ENCODE results near the gene CLCF1. TPM values are rescaled to one million over a fixed set of nuclear protein-coding genes. Genes with fewer than 3 reads are reported as not detected.
A peak's percentile ranks its signal among the peaks of the same experiment; 100 is the strongest.

Gene CLCF1
- total RNA-seq, 1 experiment from 2014 or later, result 2.1 TPM

GRCh38 chr11:67353317-67354074 is 19.9 kb downstream of the CLCF1 start, which contains the start of gene POLD4:
TSS of gene POLD4 (minus strand) at chr11:67353546. CDS start at chr11:67353399, 147 bp downstream.
- WGBS (ENCODE audit: extremely low coverage, insufficient read length, low lambda C conversion rate), result no CpG with 5 or more reads among the region's 37 CpGs
- Histone ChIP-seq H3K79me2 (ENCODE audit: insufficient read depth, low read length) (no peaks in the 10 kb centered on the region), H3K18ac (ENCODE audit: insufficient read length, low read depth, low read length) (peak within 1 kb of the TSS; percentile 77), H2AK5ac (ENCODE audit: insufficient read length, low read length) (no peak within 1 kb of the TSS), H3K27me3 (ENCODE audit: insufficient read depth, low read length) (no peaks in the 10 kb centered on the region), H3K14ac (ENCODE audit: insufficient read depth, low read length) (peak within 1 kb of the TSS; percentile 93), H2BK12ac (ENCODE audit: insufficient read length, low read depth, low read length) (peak within 1 kb of the TSS; percentile 31), H2BK120ac (ENCODE audit: low read depth, low read length, poor library complexity, severe bottlenecking) (no peak within 1 kb of the TSS), H3K79me1 (ENCODE audit: insufficient read depth, low read depth, low read length, poor library complexity, severe bottlenecking) (no peaks in the 10 kb centered on the region), H4K8ac (replicated peaks; ENCODE audit: insufficient read length, low read depth, low read length) (no peak within 1 kb of the TSS), H3K56ac (ENCODE audit: insufficient read length, low read depth, low read length) (no peak within 1 kb of the TSS), H3K4ac (ENCODE audit: low read depth, low read length) (no peak within 1 kb of the TSS), H2BK20ac (ENCODE audit: low read depth, low read length, poor library complexity, severe bottlenecking) (no peak within 1 kb of the TSS), H3K9me3 (ENCODE audit: control insufficient read depth, low read depth, low read length) (no peaks in the 10 kb centered on the region), H3K27ac (ENCODE audit: insufficient read length, low read depth, low read length) (no peak within 1 kb of the TSS), H4K5ac (ENCODE audit: insufficient read length, low read depth, low read length) (no peak within 1 kb of the TSS), H3K4me2 (ENCODE audit: insufficient read depth, insufficient read length, low read length) (peak within 1 kb of the TSS; percentile 76), H4K20me1 (ENCODE audit: control insufficient read depth, insufficient read depth, insufficient read length) (no peaks in the 10 kb centered on the region), H3K9ac (ENCODE audit: extremely low read depth, insufficient read length, low read length) (peak within 1 kb of the TSS; percentile 25), H2AFZ (ENCODE audit: low read length) (no peak within 1 kb of the TSS), H3K23me2 (ENCODE audit: insufficient read length, low read depth, low read length, poor library complexity, severe bottlenecking) (peaks cover 14% of the 10 kb centered on the region), H2BK15ac (ENCODE audit: low read depth, low read length) (0 out of 2 replicates have a peak within 1 kb of the TSS, but pooled peaks have one; percentile 81), H3K4me1 (ENCODE audit: insufficient read depth, low read length) (no peaks in the 10 kb centered on the region), H3K23ac (ENCODE audit: insufficient read length, low read depth, low read length) (no peak within 1 kb of the TSS), H4K91ac (ENCODE audit: insufficient read length, low read depth, low read length) (no peak within 1 kb of the TSS), H2BK5ac (ENCODE audit: insufficient read length, low read length) (peak within 1 kb of the TSS; percentile 50), H3T11ph (ENCODE audit: low read length) (no peak within 1 kb of the TSS)
- Mint-ChIP-seq H3K27me3 (ENCODE audit: low read depth) (peaks cover 10% of the 10 kb centered on the region), H3K4me1 (peaks cover 40 to 51% of the 10 kb centered on the region in 2 experiments), H3K27ac (peak within 1 kb of the TSS; percentile 93 to 99 (median 96)), H3K4me3 (peak within 1 kb of the TSS; percentile 90 to 92), H3K36me3 (ENCODE audit: insufficient read depth in 1 of 3, low read depth in 3 of 3) (no peaks in the 10 kb centered on the region), H3K9me3 (no peaks in the 10 kb centered on the region)
- no peak for TF ChIP-seq CTCF (conservative IDR thresholded peaks at IDR 0.05)
- peak; percentile 98 for DNase-seq

Data from H9 (cell line).